IMR-90 (cell line): ENCODE measurements around the gene GXYLT2. TPM values are rescaled to one million over a fixed set of nuclear protein-coding genes. Genes with fewer than 3 reads are reported as not detected.
A peak's percentile ranks its signal among the peaks of the same experiment; 100 is the strongest.

Source experiments
- ATAC-seq: fragments of 200-7000 bp; cut with Tn5 transposase; 2 replicates; pipeline ENCODE4 v1.9.1; 2020; ENCODE audit warnings: low read depth, mild to moderate bottlenecking, moderate library complexity
- BruUV-seq: library from RNA; stranded (reverse); fragments of 400-500 nt; replicated peaks from 2 replicates; lab custom pipeline; 2021; lab: Mats Ljungman, UMichigan
- CTCF ChIA-PET: fragments of 300-600 bp; formaldehyde crosslinking; extraction: SDS; loops from one replicate; lab custom pipeline; 2021; ENCODE audit warnings: antibody characterized with exemption; lab: Yijun Ruan, JAX
- POLR2A ChIA-PET: fragments of 300-600 bp; sonication (Branson Sonifier 250); formaldehyde crosslinking; loops from one replicate; lab custom pipeline; 2022; ENCODE audit warnings: antibody characterized with exemption; ENCODE audit not compliant: unreplicated experiment; lab: Charles Lee
- DNase-seq: peaks from one replicate; pipeline ENCODE4 v3.0.0; 2013
- H2AFZ ChIP-seq: replicated peaks from 2 replicates; pipeline ENCODE3; 2013; ENCODE audit warnings: low read length, mild to moderate bottlenecking; ENCODE audit not compliant: poor library complexity
- H2AK5ac ChIP-seq: 2 replicates; pipeline ENCODE4 v1.6.1; 2013; ENCODE audit warnings: low read depth, low read length, inconsistent platforms
- H2AK9ac ChIP-seq: replicated peaks from 2 replicates; pipeline ENCODE3; 2013; ENCODE audit warnings: mild to moderate bottlenecking, low read depth, low read length, moderate library complexity; ENCODE audit not compliant: poor library complexity
- H2BK120ac ChIP-seq: 2 replicates; pipeline ENCODE4 v1.6.1; 2013; ENCODE audit warnings: low read depth, low read length, inconsistent platforms
- H2BK15ac ChIP-seq: 3 replicates; pipeline ENCODE4 v1.6.1; 2013; ENCODE audit warnings: low read depth, low read length, inconsistent platforms
- H2BK20ac ChIP-seq: 2 replicates; pipeline ENCODE4 v1.6.1; 2013; ENCODE audit warnings: low read depth, mild to moderate bottlenecking, inconsistent platforms, low read length, moderate library complexity
- H2BK5ac ChIP-seq: 2 replicates; pipeline ENCODE4 v1.6.1; 2013; ENCODE audit warnings: mild to moderate bottlenecking, low read depth, low read length, inconsistent platforms; ENCODE audit not compliant: poor library complexity, severe bottlenecking
- H3K14ac ChIP-seq: replicated peaks from 2 replicates; pipeline ENCODE4 v1.6.1; 2013; ENCODE audit warnings: low read depth, low read length, inconsistent platforms
- H3K18ac ChIP-seq: 2 replicates; pipeline ENCODE4 v1.6.1; 2013; ENCODE audit warnings: low read depth, low read length, control low read depth
- H3K23ac ChIP-seq: 2 replicates; pipeline ENCODE4 v1.6.1; 2013; ENCODE audit warnings: low read depth, low read length, inconsistent platforms
- H3K27ac ChIP-seq: 2 replicates; pipeline ENCODE4 v1.5.1; 2013; ENCODE audit warnings: mild to moderate bottlenecking, control low read depth, low read length; ENCODE audit not compliant: insufficient read depth
- H3K27me3 ChIP-seq: 2 replicates; pipeline ENCODE4 v1.6.1; 2013; ENCODE audit warnings: low read length; ENCODE audit not compliant: control insufficient read depth, insufficient read depth
- H3K36me3 ChIP-seq: 2 replicates; pipeline ENCODE4 v1.6.1; 2013; ENCODE audit warnings: low read length, mixed read lengths; ENCODE audit not compliant: control insufficient read depth, insufficient read depth
- H3K4ac ChIP-seq: 2 replicates; pipeline ENCODE4 v1.6.1; 2013; ENCODE audit warnings: low read depth, low read length, inconsistent platforms
- H3K4me1 ChIP-seq: 2 replicates; pipeline ENCODE4 v1.6.1; 2013; ENCODE audit warnings: low read length, mixed read lengths; ENCODE audit not compliant: control insufficient read depth, insufficient read depth
- H3K4me2 ChIP-seq: 2 replicates; pipeline ENCODE4 v1.6.1; 2013; ENCODE audit warnings: low read depth, mild to moderate bottlenecking, control low read depth, low read length, moderate library complexity
- H3K4me3 ChIP-seq: 2 replicates; pipeline ENCODE4 v1.5.1; 2013; ENCODE audit warnings: low read depth, mild to moderate bottlenecking, control low read depth, low read length, moderate library complexity; ENCODE audit not compliant: insufficient read depth
- H3K56ac ChIP-seq: 2 replicates; pipeline ENCODE4 v1.6.1; 2013; ENCODE audit warnings: low read length, inconsistent platforms; ENCODE audit not compliant: insufficient read depth; ENCODE audit errors: extremely low read depth
- H3K79me1 ChIP-seq, 2 experiments: 2 replicates each; pipeline ENCODE4 v1.6.1; 2013; ENCODE audit warnings: low read length in 2 of 2, inconsistent platforms in 1 of 2, low read depth in 1 of 2
- H3K9ac ChIP-seq: 2 replicates; pipeline ENCODE4 v1.6.1; 2013; ENCODE audit warnings: low read depth, low read length, control low read depth
- H3K9me1 ChIP-seq: 2 replicates; pipeline ENCODE4 v1.6.1; 2013; ENCODE audit warnings: low read length, inconsistent platforms; ENCODE audit not compliant: insufficient read depth
- H3K9me3 ChIP-seq: 2 replicates; pipeline ENCODE4 v1.6.1; 2013; ENCODE audit warnings: low read length; ENCODE audit not compliant: control insufficient read depth, insufficient read depth
- H4K20me1 ChIP-seq: 2 replicates; pipeline ENCODE4 v1.6.1; 2013; ENCODE audit warnings: low read length, inconsistent platforms; ENCODE audit not compliant: insufficient read depth
- H4K5ac ChIP-seq: 2 replicates; pipeline ENCODE4 v1.6.1; 2013; ENCODE audit warnings: mild to moderate bottlenecking, low read depth, low read length, control low read depth
- H4K8ac ChIP-seq, 2 experiments: 2 replicates each; pipeline ENCODE4 v1.6.1; 2013; ENCODE audit warnings: low read depth in 2 of 2, low read length in 2 of 2, control low read depth in 1 of 2, inconsistent platforms in 1 of 2
- H4K91ac ChIP-seq: 2 replicates; pipeline ENCODE4 v1.6.1; 2013; ENCODE audit warnings: low read depth, low read length, inconsistent platforms; ENCODE audit not compliant: insufficient read depth
- BHLHE40 ChIP-seq: fragments of 150-350 bp; IDR thresholded peaks from 2 replicates; pipeline ENCODE4 v1.6.1; 2016; ENCODE audit warnings: mild to moderate bottlenecking, low read depth, low read length
- CEBPB ChIP-seq: IDR thresholded peaks from 2 replicates; pipeline ENCODE4 v1.6.1; 2012; ENCODE audit warnings: low read depth, low read length, improper control_type of control experiment
- FOS ChIP-seq: fragments of 150-350 bp; IDR thresholded peaks from 2 replicates; pipeline ENCODE4 v1.6.1; 2016; ENCODE audit warnings: low read depth, low read length
- MAFK ChIP-seq: IDR thresholded peaks from 2 replicates; pipeline ENCODE4 v1.6.1; 2012; ENCODE audit warnings: low read depth, low read length, improper control_type of control experiment
- MXI1 ChIP-seq: IDR thresholded peaks from 2 replicates; pipeline ENCODE4 v1.6.1; 2012; ENCODE audit warnings: low read depth, mild to moderate bottlenecking, low read length, moderate library complexity, borderline replicate concordance
- WGBS, 2 experiments: methylation state at CpG; one replicate each; pipeline versions ENCODE4 v1.1.5 to v1.1.7; 2013; ENCODE audit warnings: missing lambda C conversion rate in 2 of 2; ENCODE audit not compliant: insufficient read length in 1 of 2; ENCODE audit errors: extremely low coverage in 2 of 2; 5-methylcytosine and 5-hydroxymethylcytosine counted together
- dilution Hi-C: fragments of 300-500 bp; cut with HindIII; formaldehyde crosslinking; loops from one replicate; pipeline ENCODE4 v1.14.3; 2018; ENCODE audit warnings: low sequenced_read_pairs; ENCODE audit not compliant: unreplicated experiment
- in situ Hi-C: fragments of 300-500 bp; cut with MboI; formaldehyde crosslinking; loops from 3 replicates; pipeline ENCODE4 v1.14.3; 2019; ENCODE audit warnings: low sequenced_read_pairs, inconsistent platforms, mixed read lengths
- intact Hi-C: fragments of 100-400 bp; cut with micrococcal nuclease; formaldehyde crosslinking; loops from 2 replicates; pipeline ENCODE4 v1.10.0; 2022
- polyA plus RNA-seq, 3 experiments: library from polyadenylated mRNA; depleted of rRNA; stranded (reverse); fragments of >200 nt; gene quantifications; 2 replicates each; pipeline ENCODE4 v1.2.3, GENCODE V29; 2012; ENCODE audit warnings: low replicate concordance in 1 of 3
- total RNA-seq: library from RNA; depleted of rRNA; stranded (reverse); fragments of >200 nt; gene quantifications from 2 replicates; pipeline ENCODE4 v1.2.3, GENCODE V29; 2012

The GXYLT2 gene
- total and polyA plus RNA-seq, 2 of the 4 experiments (the other 2 are of a cell fraction) = 5.7 to 11.1 TPM

- no CpG with 5 or more reads among the region's 4 CpGs for WGBS, 2 experiments
- no TSS peak for BruUV-seq
- H4K91ac ChIP-seq = peak overlapping the region; percentile 15; the same call in 1 of the 2 replicates
- no peak overlapping the region for H3K4me3 ChIP-seq
- peak overlapping the region; percentile 82; the same call in 1 of the 2 replicates for H3K27ac ChIP-seq
- peaks cover 8% of the 10 kb centered on the region; the same call in 1 of the 2 replicates for H4K20me1 ChIP-seq
- H4K5ac ChIP-seq = peak overlapping the region; percentile 27
- DNase-seq (peak; percentile 94), ATAC-seq (no peak)
- TF ChIP-seq CEBPB = peak; percentile 97
- peak; percentile 42; the same call in 1 of the 2 replicates for TF ChIP-seq FOS
- TF ChIP-seq MAFK = peak; percentile 67
- TF ChIP-seq MXI1 = no peak
- no peak for TF ChIP-seq BHLHE40
- H3K79me1 ChIP-seq = peaks cover 0 to 29% of the 10 kb centered on the region in 2 experiments; a peak in 3 of 4 replicates
- no peak overlapping the region for H2AK9ac ChIP-seq
- 0 out of 2 replicates have a peak overlapping the region, but pooled peaks have one; percentile 44 for H2BK120ac ChIP-seq
- peak overlapping the region; percentile 82 for H2BK5ac ChIP-seq
- CTCF ChIA-PET = no interaction called here
- H2AK5ac ChIP-seq = peak overlapping the region; percentile 50; the same call in 1 of the 2 replicates
- dilution Hi-C loops (no loop called here), intact Hi-C loops (no loop called here), in situ Hi-C loops (no loop called here)
- H3K56ac ChIP-seq = no peak overlapping the region
- peak overlapping the region; percentile 53 for H3K4me2 ChIP-seq
- H3K9me1 ChIP-seq = peaks cover 8% of the 10 kb centered on the region
- peak overlapping the region; percentile 16; the same call in 1 of the 2 replicates for H3K14ac ChIP-seq
- peak overlapping the region; percentile 79 for H3K18ac ChIP-seq
- H2BK15ac ChIP-seq = peak overlapping the region; percentile 38; the same call in 1 of the 3 replicates
- no peak overlapping the region for H2AFZ ChIP-seq
- H3K4me1 ChIP-seq = peaks cover 18% of the 10 kb centered on the region
- H3K9me3 ChIP-seq = no peaks in the 10 kb centered on the region
- peak overlapping the region; percentile 39; the same call in 1 of the 2 replicates for H3K4ac ChIP-seq
- H2BK20ac ChIP-seq = peak overlapping the region; percentile 16; the same call in 1 of the 2 replicates
- 0 out of 4 replicates have a peak overlapping the region, but pooled peaks of 1 of the 2 experiments have one; percentile 6 for H4K8ac ChIP-seq
- H3K9ac ChIP-seq = no peak overlapping the region
- H3K23ac ChIP-seq = peak overlapping the region; percentile 46; the same call in 1 of the 2 replicates
- H3K27me3 ChIP-seq = no peaks in the 10 kb centered on the region
- POLR2A ChIA-PET = no interaction called here
- peaks cover 1% of the 10 kb centered on the region; the same call in 1 of the 2 replicates for H3K36me3 ChIP-seq
Measured at GRCh38 chr3:72892081-72892775, 4.4 kb downstream of the GXYLT2 start.
